ENCODE results near the gene IDUA. TPM values are rescaled to one million over a fixed set of nuclear protein-coding genes. Genes with fewer than 3 reads are reported as not detected.

Gene IDUA
- total and polyA plus RNA-seq, 7 experiments from 2014 or later = 8.3 to 72.4 (median 62.9) TPM

GRCh38 chr4:1047976-1048772, 61.3 kb downstream of the IDUA start:
- peaks cover 0 to 7% (median 4%) of the 10 kb centered on the region in 7 donors for H3K4me1 Mint-ChIP-seq
- DNase-seq (peak in 1 of 9 donors; percentile 8), ATAC-seq (no peak)
- POLR2A ChIA-PET = no interaction called here
- no peak overlapping the region for H3K4me3 Mint-ChIP-seq
- peaks cover 0 to 7% (median 4%) of the 10 kb centered on the region in 5 donors for H3K36me3 Mint-ChIP-seq
- peak overlapping the region in 1 of 9 donors; percentile 28 for H3K27ac Mint-ChIP-seq
- H3K36me3 ChIP-seq (ENCODE audit: control insufficient read depth in 2 of 3, insufficient read depth in 3 of 3, low read length in 3 of 3) = no peaks in the 10 kb centered on the region
- no peaks in the 10 kb centered on the region for H3K9me3 ChIP-seq (ENCODE audit: control insufficient read depth in 2 of 3, low read length in 3 of 3)
- H3K27me3 Mint-ChIP-seq = peaks cover 17 to 40% (median 26%) of the 10 kb centered on the region in 5 donors
- no peak overlapping the region for H3K27ac ChIP-seq (ENCODE audit: low read depth, low read length)
- H3K27me3 ChIP-seq (ENCODE audit: control insufficient read depth in 2 of 2, insufficient read depth in 2 of 2, low read length in 2 of 2) = no peaks in the 10 kb centered on the region
- H3K9me3 Mint-ChIP-seq = peaks cover 0 to 9% (median 2%) of the 10 kb centered on the region in 11 donors
- H3K4me3 ChIP-seq (ENCODE audit: low read length) = no peak overlapping the region
- intact Hi-C loops (cut with micrococcal nuclease) = no loop called here
- H3K4me1 ChIP-seq (ENCODE audit: control insufficient read depth in 2 of 2, insufficient read depth in 2 of 2, low read length in 2 of 2) = no peaks in the 10 kb centered on the region
- CTCF ChIA-PET = no interaction called here

- no peaks in the 10 kb centered on the region for H3K27me3 ChIP-seq (ENCODE audit: control insufficient read depth in 2 of 2, insufficient read depth in 2 of 2, low read length in 2 of 2)
- no peak overlapping the region for H3K27ac ChIP-seq (ENCODE audit: low read depth, low read length)
- POLR2A ChIA-PET = no interaction called here
- H3K9me3 ChIP-seq (ENCODE audit: control insufficient read depth in 2 of 3, low read length in 3 of 3) = no peaks in the 10 kb centered on the region
- peak in 1 of 9 donors; percentile 6 for DNase-seq
- no peak overlapping the region for H3K4me3 ChIP-seq (ENCODE audit: low read length)
- intact Hi-C loops (cut with micrococcal nuclease) = no loop called here
- peak; percentile 65 for ATAC-seq
- no peak overlapping the region for H3K27ac Mint-ChIP-seq
- no peaks in the 10 kb centered on the region for H3K36me3 ChIP-seq (ENCODE audit: control insufficient read depth in 2 of 3, insufficient read depth in 3 of 3, low read length in 3 of 3)
- H3K4me3 Mint-ChIP-seq = no peak overlapping the region
- CTCF ChIA-PET = no interaction called here
- H3K4me1 Mint-ChIP-seq = peaks cover 0 to 7% (median 3%) of the 10 kb centered on the region in 7 donors
- peaks cover 0 to 7% (median 4%) of the 10 kb centered on the region in 5 donors for H3K36me3 Mint-ChIP-seq
- no peaks in the 10 kb centered on the region for H3K4me1 ChIP-seq (ENCODE audit: control insufficient read depth in 2 of 2, insufficient read depth in 2 of 2, low read length in 2 of 2)
- peaks cover 0 to 9% (median 2%) of the 10 kb centered on the region in 11 donors for H3K9me3 Mint-ChIP-seq
- H3K27me3 Mint-ChIP-seq = peaks cover 17 to 40% (median 30%) of the 10 kb centered on the region in 5 donors
Measured at GRCh38 chr4:1048773-1049590, 62.1 kb downstream of the IDUA start.

GRCh38 chr4:1049591-1049905, 62.7 kb downstream of the IDUA start:
- no peak for DNase-seq
- H3K9me3 Mint-ChIP-seq = peaks cover 0 to 9% (median 2%) of the 10 kb centered on the region in 11 donors
- peaks cover 17 to 39% (median 30%) of the 10 kb centered on the region in 5 donors for H3K27me3 Mint-ChIP-seq
- H3K27me3 ChIP-seq (ENCODE audit: control insufficient read depth in 2 of 2, insufficient read depth in 2 of 2, low read length in 2 of 2) = no peaks in the 10 kb centered on the region
- no peak for ATAC-seq
- H3K9me3 ChIP-seq (ENCODE audit: control insufficient read depth in 2 of 3, low read length in 3 of 3) = no peaks in the 10 kb centered on the region
- H3K27ac Mint-ChIP-seq = no peak overlapping the region
- H3K4me1 ChIP-seq (ENCODE audit: control insufficient read depth in 2 of 2, insufficient read depth in 2 of 2, low read length in 2 of 2) = no peaks in the 10 kb centered on the region
- H3K27ac ChIP-seq (ENCODE audit: low read depth, low read length) = no peak overlapping the region
- no peak overlapping the region for H3K4me3 Mint-ChIP-seq
- ChIA-PET POLR2A (no interaction called here), CTCF (no interaction called here)
- no peak overlapping the region for H3K4me3 ChIP-seq (ENCODE audit: low read length)
- intact Hi-C loops (cut with micrococcal nuclease) = no loop called here
- peaks cover 0 to 7% (median 4%) of the 10 kb centered on the region in 5 donors for H3K36me3 Mint-ChIP-seq
- no peaks in the 10 kb centered on the region for H3K36me3 ChIP-seq (ENCODE audit: control insufficient read depth in 2 of 3, insufficient read depth in 3 of 3, low read length in 3 of 3)
- H3K4me1 Mint-ChIP-seq = peaks cover 0 to 7% (median 3%) of the 10 kb centered on the region in 7 donors

GRCh38 chr4:1050486-1051213, 63.8 kb downstream of the IDUA start:
- Mint-ChIP-seq H3K4me1 (peaks cover 0 to 10% (median 3%) of the 10 kb centered on the region in 7 donors), H3K9me3 (peaks cover 0 to 9% (median 2%) of the 10 kb centered on the region in 11 donors), H3K36me3 (peaks cover 0 to 7% (median 4%) of the 10 kb centered on the region in 5 donors), H3K4me3 (no peak overlapping the region), H3K27me3 (peaks cover 17 to 28% (median 22%) of the 10 kb centered on the region in 5 donors), H3K27ac (no peak overlapping the region)
- DNase-seq (no peak), ATAC-seq (no peak)
- no peak overlapping the region for H3K4me3 ChIP-seq (ENCODE audit: low read length)
- CTCF ChIA-PET = no interaction called here
- H3K36me3 ChIP-seq (ENCODE audit: control insufficient read depth in 2 of 3, insufficient read depth in 3 of 3, low read length in 3 of 3) = no peaks in the 10 kb centered on the region
- no peak overlapping the region for H3K27ac ChIP-seq (ENCODE audit: low read depth, low read length)
- peaks cover 5% of the 10 kb centered on the region in 2 donors for H3K4me1 ChIP-seq (ENCODE audit: control insufficient read depth in 2 of 2, insufficient read depth in 2 of 2, low read length in 2 of 2)
- POLR2A ChIA-PET = no interaction called here
- intact Hi-C loops (cut with micrococcal nuclease) = no loop called here
- H3K9me3 ChIP-seq (ENCODE audit: control insufficient read depth in 2 of 3, low read length in 3 of 3) = no peaks in the 10 kb centered on the region
- no peaks in the 10 kb centered on the region for H3K27me3 ChIP-seq (ENCODE audit: control insufficient read depth in 2 of 2, insufficient read depth in 2 of 2, low read length in 2 of 2)

- H3K9me3 ChIP-seq (ENCODE audit: control insufficient read depth in 2 of 3, low read length in 3 of 3) = no peaks in the 10 kb centered on the region
- ChIA-PET CTCF (no interaction called here), POLR2A (no interaction called here)
- intact Hi-C loops (cut with micrococcal nuclease) = no loop called here
- Mint-ChIP-seq H3K36me3 (peaks cover 0 to 7% (median 4%) of the 10 kb centered on the region in 5 donors), H3K4me1 (peaks cover 7 to 18% (median 9%) of the 10 kb centered on the region in 7 donors), H3K4me3 (peak overlapping the region in 1 of 10 donors; percentile 52), H3K9me3 (peaks cover 0 to 9% (median 2%) of the 10 kb centered on the region in 11 donors), H3K27me3 (peaks cover 16 to 32% (median 21%) of the 10 kb centered on the region in 5 donors), H3K27ac (peak overlapping the region in 2 of 9 donors; percentile 28 to 73)
- H3K4me3 ChIP-seq (ENCODE audit: low read length) = no peak overlapping the region
- DNase-seq = no peak
- no peaks in the 10 kb centered on the region for H3K36me3 ChIP-seq (ENCODE audit: control insufficient read depth in 2 of 3, insufficient read depth in 3 of 3, low read length in 3 of 3)
- H3K27ac ChIP-seq (ENCODE audit: low read depth, low read length) = no peak overlapping the region
- H3K4me1 ChIP-seq (ENCODE audit: control insufficient read depth in 2 of 2, insufficient read depth in 2 of 2, low read length in 2 of 2) = peaks cover 10% of the 10 kb centered on the region in 2 donors
- H3K27me3 ChIP-seq (ENCODE audit: control insufficient read depth in 2 of 2, insufficient read depth in 2 of 2, low read length in 2 of 2) = no peaks in the 10 kb centered on the region
- no peak for ATAC-seq
Measured at GRCh38 chr4:1051472-1051871, 64.6 kb downstream of the IDUA start.

GRCh38 chr4:1052231-1052671, 65.4 kb downstream of the IDUA start:
- Mint-ChIP-seq H3K4me1 (peaks cover 8 to 17% (median 10%) of the 10 kb centered on the region in 7 donors), H3K9me3 (peaks cover 0 to 9% (median 0%) of the 10 kb centered on the region in 11 donors), H3K36me3 (peaks cover 0 to 7% (median 4%) of the 10 kb centered on the region in 5 donors), H3K27ac (peak overlapping the region in 1 of 9 donors; percentile 28), H3K4me3 (no peak overlapping the region), H3K27me3 (peaks cover 11 to 28% (median 16%) of the 10 kb centered on the region in 5 donors)
- no peaks in the 10 kb centered on the region for H3K9me3 ChIP-seq (ENCODE audit: control insufficient read depth in 2 of 3, low read length in 3 of 3)
- DNase-seq (no peak), ATAC-seq (no peak)
- ChIA-PET CTCF (no interaction called here), POLR2A (no interaction called here)
- no peaks in the 10 kb centered on the region for H3K36me3 ChIP-seq (ENCODE audit: control insufficient read depth in 2 of 3, insufficient read depth in 3 of 3, low read length in 3 of 3)
- H3K4me3 ChIP-seq (ENCODE audit: low read length) = no peak overlapping the region
- intact Hi-C loops (cut with micrococcal nuclease) = no loop called here
- peaks cover 13 to 14% of the 10 kb centered on the region in 2 donors for H3K4me1 ChIP-seq (ENCODE audit: control insufficient read depth in 2 of 2, insufficient read depth in 2 of 2, low read length in 2 of 2)
- no peaks in the 10 kb centered on the region for H3K27me3 ChIP-seq (ENCODE audit: control insufficient read depth in 2 of 2, insufficient read depth in 2 of 2, low read length in 2 of 2)
- no peak overlapping the region for H3K27ac ChIP-seq (ENCODE audit: low read depth, low read length)

Data from naive thymus-derived CD4-positive, alpha-beta T cell (primary cell).